ENCODE measurements around the gene MAPK11.
A peak's percentile ranks its signal among the peaks of the same experiment; 100 is the strongest.
"Not testable (repeated sequence)": the region's sequence is repeated elsewhere in the genome, so short reads cannot be mapped to it uniquely, and the experiment has no call there.

MAPK11 gene

GRCh38 chr22:50281384-50281760 is 11.2 kb upstream of the MAPK11 start:
- Mint-ChIP-seq H3K9me3 (no peaks in the 10 kb centered on the region), H3K4me1 (no peaks in the 10 kb centered on the region), H3K4me3 (no peak overlapping the region), H3K27ac (no peak overlapping the region), H3K27me3 (no peaks in the 10 kb centered on the region), H3K36me3 (peaks cover 3 to 23% of the 10 kb centered on the region in 2 donors)
- DNase-seq (no peak), ATAC-seq (replicated peaks) (no peak)

GRCh38 chr22:50280708-50281383 is 10.7 kb upstream of the MAPK11 start:
- H3K4me1 Mint-ChIP-seq = no peaks in the 10 kb centered on the region
- ATAC-seq (replicated peaks) (no peak), DNase-seq (no peak)
- no peak overlapping the region for H3K27ac Mint-ChIP-seq
- H3K9me3 Mint-ChIP-seq = no peaks in the 10 kb centered on the region
- no peaks in the 10 kb centered on the region for H3K27me3 Mint-ChIP-seq
- H3K36me3 Mint-ChIP-seq = peaks cover 3 to 23% of the 10 kb centered on the region in 2 donors
- H3K4me3 Mint-ChIP-seq = no peak overlapping the region

- no peak overlapping the region for H3K27ac Mint-ChIP-seq
- H3K4me1 Mint-ChIP-seq = peaks cover 0 to 2% of the 10 kb centered on the region in 2 donors
- peaks cover 3 to 20% of the 10 kb centered on the region in 2 donors for H3K36me3 Mint-ChIP-seq
- no peak overlapping the region for H3K4me3 Mint-ChIP-seq
- no peak for ATAC-seq (replicated peaks)
- no peak for DNase-seq
- H3K9me3 Mint-ChIP-seq = no peaks in the 10 kb centered on the region
- no peaks in the 10 kb centered on the region for H3K27me3 Mint-ChIP-seq
Observed at GRCh38 chr22:50280022-50280707, 10.0 kb upstream of the MAPK11 start.

GRCh38 chr22:50278956-50279619 is 8.9 kb upstream of the MAPK11 start:
- no peak overlapping the region for H3K27ac Mint-ChIP-seq
- peaks cover 2 to 4% of the 10 kb centered on the region in 2 donors for H3K4me1 Mint-ChIP-seq
- H3K36me3 Mint-ChIP-seq = peaks cover 3 to 20% of the 10 kb centered on the region in 2 donors
- no peak for ATAC-seq (replicated peaks)
- H3K4me3 Mint-ChIP-seq = no peak overlapping the region
- H3K27me3 Mint-ChIP-seq = no peaks in the 10 kb centered on the region
- DNase-seq = no peak
- no peaks in the 10 kb centered on the region for H3K9me3 Mint-ChIP-seq

GRCh38 chr22:50278461-50278860 is 8.3 kb upstream of the MAPK11 start:
- Mint-ChIP-seq H3K4me1 (peaks cover 6% of the 10 kb centered on the region in 2 donors), H3K27ac (no peak overlapping the region), H3K4me3 (no peak overlapping the region), H3K9me3 (no peaks in the 10 kb centered on the region), H3K36me3 (peaks cover 3 to 20% of the 10 kb centered on the region in 2 donors), H3K27me3 (no peaks in the 10 kb centered on the region)
- DNase-seq (no peak), ATAC-seq (replicated peaks) (no peak)

GRCh38 chr22:50277761-50278160 is 7.6 kb upstream of the MAPK11 start:
- ATAC-seq (replicated peaks) (no peak), DNase-seq (no peak)
- no peak overlapping the region for H3K27ac Mint-ChIP-seq
- no peak overlapping the region for H3K4me3 Mint-ChIP-seq
- peaks cover 6% of the 10 kb centered on the region in 2 donors for H3K4me1 Mint-ChIP-seq
- peaks cover 3 to 20% of the 10 kb centered on the region in 2 donors for H3K36me3 Mint-ChIP-seq
- H3K9me3 Mint-ChIP-seq = no peaks in the 10 kb centered on the region
- no peaks in the 10 kb centered on the region for H3K27me3 Mint-ChIP-seq

GRCh38 chr22:50276143-50276542 is 6.0 kb upstream of the MAPK11 start:
- ATAC-seq (replicated peaks) (peak; percentile 73 to 76), DNase-seq (no peak)
- peaks cover 3 to 14% of the 10 kb centered on the region in 2 donors for H3K36me3 Mint-ChIP-seq
- no peak overlapping the region for H3K4me3 Mint-ChIP-seq
- H3K4me1 Mint-ChIP-seq = peaks cover 6% of the 10 kb centered on the region in 2 donors
- H3K27me3 Mint-ChIP-seq = no peaks in the 10 kb centered on the region
- H3K9me3 Mint-ChIP-seq = no peaks in the 10 kb centered on the region
- H3K27ac Mint-ChIP-seq = no peak overlapping the region

GRCh38 chr22:50275181-50276055 is 5.2 kb upstream of the MAPK11 start:
- Mint-ChIP-seq H3K27me3 (no peaks in the 10 kb centered on the region), H3K4me1 (peaks cover 6 to 13% of the 10 kb centered on the region in 2 donors), H3K27ac (peak overlapping the region; percentile 25), H3K36me3 (peaks cover 0 to 8% of the 10 kb centered on the region in 2 donors), H3K9me3 (no peaks in the 10 kb centered on the region), H3K4me3 (no peak overlapping the region)
- ATAC-seq (replicated peaks) = no peak
- DNase-seq = no peak

GRCh38 chr22:50274771-50275170 is 4.6 kb upstream of the MAPK11 start:
- H3K27me3 Mint-ChIP-seq = no peaks in the 10 kb centered on the region
- H3K27ac Mint-ChIP-seq = peak overlapping the region; percentile 25
- no peak overlapping the region for H3K4me3 Mint-ChIP-seq
- ATAC-seq (replicated peaks) (no peak), DNase-seq (no peak)
- no peaks in the 10 kb centered on the region for H3K9me3 Mint-ChIP-seq
- peaks cover 0 to 8% of the 10 kb centered on the region in 2 donors for H3K36me3 Mint-ChIP-seq
- H3K4me1 Mint-ChIP-seq = peaks cover 6 to 13% of the 10 kb centered on the region in 2 donors

- H3K36me3 Mint-ChIP-seq = peaks cover 0 to 8% of the 10 kb centered on the region in 2 donors
- no peak for DNase-seq
- no peak overlapping the region for H3K4me3 Mint-ChIP-seq
Observed at GRCh38 chr22:50274311-50274710, 4.1 kb upstream of the MAPK11 start.

GRCh38 chr22:50273781-50274180 is 3.6 kb upstream of the MAPK11 start:
- H3K9me3 Mint-ChIP-seq; H3K36me3 Mint-ChIP-seq; DNase-seq; ATAC-seq (replicated peaks); H3K4me3 Mint-ChIP-seq; H3K27me3 Mint-ChIP-seq; H3K27ac Mint-ChIP-seq: not testable (repeated sequence)
- H3K4me1 Mint-ChIP-seq = peaks cover 6 to 23% of the 10 kb centered on the region in 2 donors

More at GRCh38 chr22:50274311-50274710, 4.1 kb upstream of the MAPK11 start:
- Mint-ChIP-seq H3K4me1 (peaks cover 6 to 18% of the 10 kb centered on the region in 2 donors), H3K27me3 (no peaks in the 10 kb centered on the region), H3K27ac (no peak overlapping the region), H3K9me3 (no peaks in the 10 kb centered on the region)
- ATAC-seq (replicated peaks) = peak; percentile 27 to 49

- not testable (repeated sequence) for H3K27ac Mint-ChIP-seq
Observed at GRCh38 chr22:50273352-50273751, 3.2 kb upstream of the MAPK11 start.

GRCh38 chr22:50272044-50272802 is 2.0 kb upstream of the MAPK11 start:
- no peak for ATAC-seq (replicated peaks)
- Mint-ChIP-seq H3K36me3 (peaks cover 0 to 3% of the 10 kb centered on the region in 2 donors), H3K4me3 (peak overlapping the region in 1 of 2 donors; percentile 36), H3K27ac (no peak overlapping the region), H3K9me3 (no peaks in the 10 kb centered on the region), H3K27me3 (peaks cover 4 to 10% of the 10 kb centered on the region in 2 donors), H3K4me1 (peaks cover 12 to 31% of the 10 kb centered on the region in 2 donors)
- DNase-seq = no peak

More at GRCh38 chr22:50273352-50273751, 3.2 kb upstream of the MAPK11 start:
- H3K4me3 Mint-ChIP-seq; H3K27me3 Mint-ChIP-seq; H3K36me3 Mint-ChIP-seq; H3K9me3 Mint-ChIP-seq; DNase-seq; ATAC-seq (replicated peaks): not testable (repeated sequence)
- peaks cover 9 to 27% of the 10 kb centered on the region in 2 donors for H3K4me1 Mint-ChIP-seq
